HPDE6-E6E7 (cell line): ENCODE measurements around the gene PRM1.
"Not testable (repeated sequence)": the region's sequence is repeated elsewhere in the genome, so short reads cannot be mapped to it uniquely, and the experiment has no call there.

Experiments
- DNase-seq: peaks from one replicate; pipeline ENCODE4 v3.0.0; 2011; ENCODE audit warnings: missing footprints; ENCODE audit errors: extremely low spot score

The PRM1 gene

DNA sequence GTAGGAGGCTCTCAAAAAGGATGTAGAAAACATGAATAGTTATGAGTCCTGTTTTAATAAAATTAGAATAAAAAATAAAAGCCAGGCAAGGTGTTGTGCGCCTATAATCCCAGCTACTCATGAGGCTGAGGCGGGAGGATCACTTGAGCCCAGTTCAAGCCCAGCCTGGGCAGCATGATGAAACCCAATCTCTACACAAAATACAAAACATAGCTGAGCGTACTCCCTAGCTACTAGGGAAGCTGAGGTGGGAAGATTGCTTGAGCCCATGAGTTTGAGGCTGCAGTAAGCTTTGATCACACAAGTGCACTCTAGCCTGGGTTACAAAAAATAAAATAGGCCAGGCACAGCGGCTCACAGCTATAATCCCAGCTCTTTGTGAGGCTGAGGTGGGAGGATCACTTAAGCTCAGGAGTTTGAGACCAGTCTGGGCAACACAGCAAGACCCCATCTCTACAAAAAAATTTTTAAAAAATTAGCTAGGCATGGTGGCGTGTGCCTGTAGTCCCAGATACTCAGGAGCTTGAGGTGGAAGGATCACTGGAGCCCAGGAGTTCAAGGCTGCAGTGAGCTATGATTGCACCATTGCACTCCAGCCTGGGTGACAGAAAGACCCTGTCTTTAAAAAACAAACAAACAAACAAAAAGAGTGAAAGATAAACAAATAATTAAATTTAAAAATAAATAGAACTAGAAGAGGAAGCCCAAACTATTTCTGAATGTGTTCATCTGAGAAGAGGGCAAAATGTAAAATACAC lies 17.2 kb upstream of the PRM1 start:
- no peak for DNase-seq

DNA sequence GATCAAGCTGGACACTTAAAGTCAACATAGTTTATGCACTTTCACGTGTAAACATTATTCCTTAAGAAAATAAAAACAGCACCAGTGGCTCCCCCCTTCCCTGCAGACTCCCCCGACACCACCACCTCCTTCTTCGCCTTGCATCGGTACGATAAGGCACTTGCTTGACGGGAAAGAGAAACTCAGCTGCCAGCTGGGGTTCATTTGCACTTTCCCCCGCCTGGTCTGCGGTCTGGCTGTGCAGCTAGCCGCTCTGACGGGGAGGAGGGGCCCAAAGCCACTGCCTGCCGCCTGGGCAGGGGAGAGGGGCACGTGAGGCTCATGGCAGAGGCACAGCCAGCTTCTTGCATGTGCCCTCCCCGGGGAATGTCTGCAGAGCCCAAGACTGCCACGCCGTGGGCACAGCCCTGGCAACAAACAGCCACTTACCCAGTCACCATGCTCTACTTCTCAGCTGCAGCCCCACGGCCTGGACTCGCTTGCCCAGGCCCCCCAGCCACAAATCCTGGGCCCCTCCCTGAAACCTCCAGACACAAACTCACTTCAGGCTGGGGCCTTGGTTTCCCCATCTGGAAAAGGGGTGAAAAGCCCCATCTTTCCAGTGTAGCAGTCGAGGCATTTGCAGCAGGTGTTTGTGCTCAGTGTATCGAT lies 16.5 kb upstream of the PRM1 start:
- DNase-seq = peak; percentile 35

DNA sequence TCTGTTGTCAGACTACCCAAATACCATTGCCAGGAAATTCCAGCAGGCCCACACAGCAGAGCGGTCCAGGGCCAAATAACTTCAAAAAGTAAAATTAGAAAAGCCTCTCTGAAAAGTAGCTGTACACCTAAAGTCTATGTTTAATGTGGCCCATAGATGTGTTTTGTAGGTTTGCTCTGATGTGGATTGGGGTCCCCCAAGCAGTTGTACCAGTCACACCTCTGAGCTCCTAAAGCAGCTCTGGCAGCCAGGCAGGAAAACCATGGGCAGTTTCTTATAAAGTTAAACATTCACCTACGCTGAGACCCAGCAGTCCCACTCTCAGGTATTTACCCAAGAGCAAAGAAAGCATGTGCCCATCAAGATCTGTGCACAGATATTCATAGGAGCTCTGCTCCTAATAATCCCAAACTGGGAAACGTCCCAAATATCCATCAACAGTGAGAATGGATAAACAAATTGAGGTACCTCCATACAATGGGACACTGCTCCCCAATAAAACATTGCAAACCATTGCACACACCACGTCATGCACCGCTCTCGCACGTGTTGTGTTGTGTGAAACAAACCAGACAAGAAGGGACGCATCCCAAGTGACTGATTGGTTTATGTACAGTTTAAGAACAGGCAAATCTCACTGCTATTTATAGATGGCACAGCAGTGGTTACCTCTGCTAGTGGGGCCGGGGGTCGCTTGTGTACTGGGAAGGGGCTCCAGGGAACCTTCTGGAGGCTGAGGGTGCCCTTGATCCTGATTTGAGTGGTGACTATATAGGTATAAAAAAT lies 15.8 kb upstream of the PRM1 start:
- DNase-seq = no peak

DNA sequence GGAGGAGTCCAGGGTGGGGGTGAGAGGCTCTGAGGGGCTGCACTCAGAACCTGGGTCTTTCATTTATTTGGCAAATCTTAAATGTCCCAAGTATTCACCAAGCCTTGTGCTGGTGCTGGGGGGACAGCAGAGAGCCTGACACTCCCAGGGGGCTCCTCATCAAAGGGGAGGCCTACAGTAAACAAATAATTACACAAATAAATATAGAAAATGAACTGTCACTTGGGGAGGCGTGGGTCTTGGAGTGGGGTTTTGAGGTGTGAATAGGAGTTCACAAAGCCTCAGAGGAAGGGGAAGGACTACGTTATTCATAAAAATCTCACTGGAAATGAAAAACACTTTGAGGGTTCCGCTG lies 15.2 kb upstream of the PRM1 start:
- DNase-seq = no peak

DNA sequence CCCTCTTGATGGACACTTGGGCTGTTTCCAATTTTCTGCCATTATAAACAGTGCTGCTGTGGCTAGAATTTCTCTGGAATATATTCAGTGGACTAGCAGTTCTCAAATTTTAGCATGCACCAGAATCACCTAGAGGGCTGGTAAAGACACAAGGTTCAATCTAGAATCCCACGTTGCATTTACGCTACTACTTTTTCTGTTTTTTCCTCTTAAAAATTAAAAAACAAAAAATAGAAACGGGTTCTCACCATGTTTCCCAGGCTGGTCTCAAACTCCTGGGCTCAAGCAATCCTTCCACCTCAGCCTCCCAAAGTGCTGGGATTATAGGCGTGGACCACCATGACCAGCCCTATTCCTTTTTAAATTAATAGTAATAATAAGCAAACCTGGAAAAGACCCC lies 14.5 kb upstream of the PRM1 start:
- no peak for DNase-seq

GRCh38 chr16:11292076-11292748 lies 11.1 kb upstream of the PRM1 start:
- no peak for DNase-seq

- no peak for DNase-seq
Observed at GRCh38 chr16:11291091-11291703, 10.1 kb upstream of the PRM1 start.

- no peak for DNase-seq
Observed at GRCh38 chr16:11290102-11290893, 9.2 kb upstream of the PRM1 start.

GRCh38 chr16:11289696-11290095 lies 8.6 kb upstream of the PRM1 start:
- not testable (repeated sequence) for DNase-seq

DNA sequence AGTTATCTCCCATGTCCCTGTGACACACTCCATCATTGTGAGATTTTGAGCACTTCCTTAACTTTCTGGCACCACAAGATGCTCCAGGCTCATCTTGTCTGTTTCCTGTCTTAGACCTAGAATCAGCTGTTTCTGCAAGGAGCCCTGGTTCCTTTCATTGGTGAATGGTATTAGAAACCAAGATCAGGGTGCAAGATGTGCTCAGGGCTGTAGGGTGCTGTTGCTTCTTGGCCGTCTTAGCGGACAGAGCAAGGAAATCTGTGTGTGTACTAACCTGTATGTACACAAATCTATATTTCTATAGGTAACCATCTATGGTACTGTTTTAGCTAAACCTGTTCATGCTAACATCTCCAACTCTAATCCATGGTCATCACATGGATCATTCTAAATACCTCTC lies 8.1 kb upstream of the PRM1 start:
- no peak for DNase-seq

DNA sequence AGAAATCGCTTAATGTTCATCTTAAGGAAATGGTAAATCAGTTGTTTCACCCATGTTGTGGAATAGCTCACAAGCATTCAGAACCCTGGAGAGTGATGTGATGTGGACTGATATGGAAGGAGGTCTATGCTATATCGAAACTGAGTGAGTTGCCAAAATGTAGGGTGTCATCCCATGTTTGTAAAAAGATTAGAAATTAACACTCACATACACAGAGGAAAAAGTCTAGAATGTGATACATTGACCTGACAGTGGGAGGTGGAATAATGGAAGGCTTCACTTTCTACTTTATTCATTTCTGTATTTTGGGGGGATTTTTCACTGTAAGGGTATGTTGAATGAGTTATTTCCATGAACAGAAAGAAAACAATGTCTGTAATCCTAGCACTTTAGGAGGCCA lies 4.7 kb upstream of the PRM1 start:
- DNase-seq = no peak

DNA sequence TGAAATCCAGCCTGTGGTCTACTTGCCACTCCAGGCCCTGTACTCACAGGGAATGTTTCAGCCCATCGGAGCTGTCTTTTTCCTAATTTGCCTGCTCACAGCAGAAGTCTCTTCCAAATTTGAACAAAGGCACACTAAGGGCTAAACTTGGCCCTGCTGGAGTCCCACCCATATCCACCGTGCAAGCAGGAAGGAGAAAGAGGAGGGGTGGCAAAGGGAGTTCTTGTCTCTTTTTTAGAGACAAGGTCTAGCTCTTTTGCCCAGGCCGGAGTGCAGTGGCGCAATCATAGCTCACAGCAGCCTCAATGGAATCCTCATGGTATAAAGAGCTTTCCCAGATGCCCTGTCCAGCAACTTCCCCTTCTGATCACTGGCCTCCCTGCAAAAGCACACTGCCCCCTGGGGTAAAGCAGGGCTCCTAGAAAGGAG lies 2.7 kb upstream of the PRM1 start:
- no peak for DNase-seq

- no peak for DNase-seq
Observed at GRCh38 chr16:11278681-11279628, 2.2 kb downstream of the PRM1 start.

DNA sequence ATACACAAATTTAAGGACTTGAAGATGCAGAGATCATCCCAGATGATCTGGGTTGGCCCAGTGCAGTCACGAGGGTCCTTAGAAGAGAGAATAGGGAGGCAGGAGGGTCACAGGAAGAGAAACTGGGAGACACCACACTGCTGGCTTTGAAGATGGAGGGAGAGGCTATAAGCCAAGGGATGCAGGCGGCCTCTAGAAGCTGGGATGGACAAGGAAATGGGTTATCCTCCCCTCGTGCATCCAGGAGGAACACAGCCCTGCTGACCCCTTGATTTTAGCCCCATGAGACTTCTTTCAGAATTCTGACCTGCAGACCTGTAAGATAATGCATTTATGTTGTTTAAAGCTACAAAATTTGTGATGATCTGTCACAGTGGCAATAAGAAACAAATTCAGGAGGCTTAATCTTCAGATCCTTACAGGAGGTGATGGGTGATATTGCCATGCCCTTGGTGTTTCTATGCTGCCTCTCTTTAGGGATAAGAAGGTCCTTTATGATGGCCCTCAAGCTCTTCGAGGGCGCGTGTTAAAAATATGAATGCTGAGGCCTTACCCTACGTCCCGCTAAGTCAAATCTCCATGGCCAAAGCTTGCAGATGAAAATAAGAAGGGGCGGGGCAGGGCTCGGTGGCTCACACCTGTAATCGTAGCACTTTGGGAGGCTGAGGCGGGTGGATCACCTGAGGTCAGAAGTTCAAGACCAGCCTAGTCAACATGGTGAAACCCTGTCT lies 3.4 kb downstream of the PRM1 start:
- no peak for DNase-seq

DNA sequence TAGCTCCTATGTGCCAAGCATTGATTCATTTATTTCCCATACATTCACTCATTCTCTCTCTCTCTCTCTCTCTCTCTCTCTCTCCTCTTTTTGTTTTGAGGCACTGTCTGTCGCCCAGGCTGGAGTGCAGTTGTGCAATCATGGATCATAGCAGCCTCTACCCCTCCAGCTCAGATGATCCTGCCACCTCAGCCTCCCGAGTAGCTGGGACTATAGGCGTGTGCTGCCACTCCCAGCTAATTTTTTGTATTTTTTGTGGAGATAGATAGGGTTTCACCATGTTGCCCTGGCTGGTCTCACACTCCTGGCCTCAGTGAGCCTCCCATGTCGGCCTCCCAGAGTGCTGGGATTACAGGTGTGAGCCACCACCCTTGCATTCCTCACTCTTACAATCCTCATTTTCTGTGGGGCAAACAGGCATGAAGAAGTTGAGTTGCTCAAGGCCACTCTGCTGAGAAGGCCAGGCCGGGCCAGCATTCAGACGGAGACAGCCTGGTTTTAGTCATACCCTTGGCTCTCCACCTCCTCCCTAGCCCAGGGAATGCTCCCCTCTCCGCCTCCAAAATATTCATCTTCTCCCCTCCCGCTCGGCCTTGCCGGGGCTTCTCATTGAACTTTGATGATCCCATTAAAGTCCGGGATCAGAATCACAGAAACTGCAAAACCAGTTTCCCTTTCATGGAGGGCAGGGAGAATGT lies 4.1 kb downstream of the PRM1 start:
- no peak for DNase-seq

GRCh38 chr16:11276143-11276895 lies 4.8 kb downstream of the PRM1 start, which contains the start of gene PRM2:
PRM2 (minus strand) TSS chr16:11276480; CDS start chr16:11276370, 110 bp downstream.
- no peak for DNase-seq

DNA sequence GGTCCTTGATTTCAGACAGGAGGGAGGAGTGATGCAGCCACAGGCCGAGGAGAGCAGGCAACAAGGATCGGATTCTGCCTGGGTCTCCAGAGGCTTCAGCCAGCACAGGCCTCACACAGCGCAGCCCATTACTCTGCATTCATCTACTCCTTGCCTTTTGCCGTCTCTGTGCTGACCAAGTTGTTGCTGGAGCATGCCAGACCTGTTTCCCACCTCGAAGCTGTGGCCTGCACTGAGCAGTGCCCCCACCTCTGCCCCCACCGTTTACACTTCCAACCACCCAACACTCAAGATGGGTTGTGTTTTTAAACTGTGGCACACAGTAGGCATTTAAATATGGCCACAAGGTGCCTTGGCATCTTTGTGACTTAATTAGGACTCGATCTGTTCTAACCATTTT lies 6.2 kb downstream of the PRM1 start:
- no peak for DNase-seq
